WI38 (cell line): Measurements from ENCODE around the gene RTN1.

Experiments used
- H3K4me3 ChIP-seq: 2 replicates; pipeline ENCODE4 v1.5.1; 2011; ENCODE audit warnings: low read depth, mild to moderate bottlenecking, control low read depth, low read length
- CTCF ChIP-seq: IDR thresholded peaks from 2 replicates; pipeline ENCODE4 v1.5.1; 2012; ENCODE audit warnings: low read depth, mild to moderate bottlenecking, control low read depth, low read length

RTN1 gene

DNA sequence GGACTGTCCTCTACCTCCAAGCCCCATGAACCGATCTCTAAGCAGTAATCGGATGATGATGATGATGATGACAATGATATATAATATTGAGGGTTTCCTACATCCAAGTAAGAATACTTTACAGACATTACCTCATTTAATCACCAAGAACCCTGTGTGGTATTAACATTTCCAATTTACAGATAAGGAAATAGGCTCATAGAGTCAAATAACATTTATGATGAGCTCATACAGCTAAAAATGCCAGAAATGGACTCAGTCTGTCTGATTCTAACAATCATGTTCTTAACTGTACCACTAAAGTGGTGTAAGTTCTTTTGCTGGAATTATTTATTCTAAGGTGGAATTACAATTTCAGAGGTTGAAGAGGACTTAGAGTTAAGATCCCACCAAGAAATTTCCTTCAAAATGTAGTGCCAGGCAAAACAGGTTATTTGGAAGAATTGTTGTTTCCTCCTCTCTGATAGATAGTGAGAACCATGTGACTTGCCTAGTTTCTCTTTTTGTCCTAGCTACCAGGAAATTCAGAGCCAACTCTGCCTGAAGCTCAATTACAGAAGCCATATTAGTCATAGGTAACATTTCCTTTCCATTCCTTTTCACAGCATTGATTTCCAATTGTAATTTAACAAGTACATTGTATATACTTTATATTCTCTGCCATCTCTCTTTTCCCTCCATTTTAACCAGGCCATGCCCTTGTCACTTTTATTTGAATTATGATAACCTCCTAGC is 270.2 kb downstream of the RTN1 start:
- no peak overlapping the region for H3K4me3 ChIP-seq
- TF ChIP-seq CTCF = no peak

- no peak for TF ChIP-seq CTCF
Measured at GRCh38 chr14:59595071-59595470, 275.5 kb downstream of the RTN1 start.

DNA sequence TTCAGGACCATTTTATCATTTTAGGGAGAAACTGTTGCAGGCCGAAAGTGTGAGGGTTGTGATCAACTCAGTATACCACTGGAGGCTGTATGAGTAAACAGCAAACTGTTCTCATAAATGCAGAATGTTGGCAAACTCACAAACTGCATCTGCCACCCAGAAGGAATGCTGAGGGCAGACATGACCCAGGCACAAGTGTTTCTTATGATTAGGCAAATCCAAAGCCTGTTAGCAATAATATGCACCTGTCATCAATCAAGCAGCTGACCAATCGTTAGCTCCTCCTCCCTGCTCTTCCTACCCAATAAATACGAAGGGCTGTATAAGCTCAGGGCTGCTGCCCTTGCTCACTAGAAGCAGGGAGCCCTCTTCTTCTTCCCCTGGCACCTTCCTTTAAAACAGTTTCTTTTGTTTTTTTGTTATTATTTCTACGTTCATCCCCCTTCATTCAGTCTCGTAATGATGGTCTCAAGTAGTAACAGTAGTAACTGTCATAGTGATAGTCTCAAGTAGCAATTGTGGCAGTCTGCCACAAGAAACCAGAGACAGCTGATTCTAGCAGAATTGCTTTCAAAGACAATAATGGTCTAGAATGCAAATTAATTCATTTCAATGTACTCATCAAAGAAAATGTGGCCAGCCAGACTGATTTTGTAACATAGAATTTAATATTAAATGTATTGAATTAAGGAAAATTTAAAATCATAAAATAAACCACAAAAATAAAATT is 278.8 kb downstream of the RTN1 start:
- no peak overlapping the region for H3K4me3 ChIP-seq
- TF ChIP-seq CTCF = no peak

More at GRCh38 chr14:59595071-59595470, 275.5 kb downstream of the RTN1 start:
- H3K4me3 ChIP-seq = no peak overlapping the region

- TF ChIP-seq CTCF = no peak
- no peak overlapping the region for H3K4me3 ChIP-seq
Measured at GRCh38 chr14:59588101-59588500, 282.5 kb downstream of the RTN1 start.

DNA sequence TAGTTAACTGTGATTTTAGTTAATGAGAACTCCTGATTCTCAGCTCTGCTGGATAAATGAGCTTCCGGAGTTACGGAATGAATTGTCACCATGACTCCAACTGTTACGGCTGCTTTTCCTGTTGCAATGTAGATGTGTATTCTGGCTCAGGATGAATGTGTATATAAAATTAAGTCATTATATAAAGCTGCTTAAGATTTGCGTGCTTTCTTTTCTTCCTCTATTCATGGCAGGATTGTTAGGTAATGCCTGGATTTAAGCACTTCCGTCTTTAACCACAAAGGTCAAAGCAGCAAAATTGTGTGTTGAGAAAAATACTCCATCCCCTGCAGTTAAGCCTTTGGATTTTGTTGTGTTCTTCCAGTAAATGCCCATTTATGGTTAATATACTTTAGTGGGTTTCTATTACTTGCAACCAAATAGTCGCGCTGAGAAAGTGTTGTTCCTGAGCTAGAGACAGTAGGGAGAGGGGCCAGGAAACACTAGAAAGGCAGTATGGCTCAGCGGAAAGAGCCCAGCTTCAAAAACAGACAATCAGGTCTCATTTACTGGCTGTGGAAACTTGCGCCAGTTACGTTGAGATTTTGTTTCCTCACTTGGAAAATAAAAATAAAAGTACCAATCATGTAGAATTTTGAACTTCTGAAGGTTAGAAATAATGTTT is 284.6 kb downstream of the RTN1 start:
- TF ChIP-seq CTCF = no peak
- H3K4me3 ChIP-seq = no peak overlapping the region

- no peak overlapping the region for H3K4me3 ChIP-seq
- TF ChIP-seq CTCF = no peak
Measured at GRCh38 chr14:59583755-59584154, 286.8 kb downstream of the RTN1 start.
